T-helper 2 cell (primary cell): ENCODE measurements around the gene AZGP1.
"Not testable (repeated sequence)": the region's sequence is repeated elsewhere in the genome, so short reads cannot be mapped to it uniquely, and the experiment has no call there.

Experiments used
- DNase-seq, 5 experiments: peaks; one replicate each; pipeline versions ENCODE4 v3.0.0 to v3.0.0-alpha.2; 2012 to 2022
- total RNA-seq, 2 donors: gene quantifications; one replicate each; lab custom pipeline; 2026; lab: John Stamatoyannopoulos, UW

The AZGP1 gene
- total RNA-seq: 0 to 0.07 reads per million in 2 donors

DNA sequence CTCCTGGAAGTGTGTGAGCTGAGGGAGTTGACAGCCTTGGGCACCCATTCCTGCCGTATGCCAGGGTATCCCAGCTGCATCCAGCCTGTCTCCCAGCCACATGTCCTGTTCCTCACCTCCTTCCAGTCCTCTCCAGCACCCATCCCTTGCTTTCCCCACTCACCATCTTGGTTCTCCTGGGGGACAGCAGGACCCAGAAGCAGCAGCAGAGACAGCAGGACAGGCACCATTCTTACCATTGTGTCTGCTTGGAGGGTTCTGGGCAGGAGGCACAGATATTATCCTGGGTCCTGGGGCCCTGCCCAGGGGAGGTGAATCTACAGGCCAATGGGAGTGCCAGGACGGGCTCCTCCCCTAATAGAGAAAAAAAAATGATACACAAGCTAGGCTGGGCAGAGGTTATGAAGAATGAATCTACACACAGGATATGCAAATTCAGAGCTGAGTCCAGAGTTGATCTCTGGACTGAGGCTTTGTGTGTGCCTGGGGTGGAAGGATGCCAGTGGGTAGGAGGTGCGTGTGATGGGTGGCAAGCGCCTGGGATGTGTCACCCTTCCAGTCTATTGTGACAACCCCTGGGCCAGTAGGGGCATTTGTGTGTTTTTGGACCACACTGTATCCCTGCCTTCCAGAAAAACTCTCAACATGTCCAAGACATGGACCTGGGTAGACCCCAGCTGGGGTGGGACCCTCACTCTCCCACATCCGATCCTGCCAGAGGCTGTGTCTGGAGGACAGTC lies at the start of gene AZGP1:
AZGP1 (minus strand) TSS at position 250 of the 740 bp plus-strand sequence; CDS start at position 239, 11 bp downstream.
- DNase-seq: no peak

DNA sequence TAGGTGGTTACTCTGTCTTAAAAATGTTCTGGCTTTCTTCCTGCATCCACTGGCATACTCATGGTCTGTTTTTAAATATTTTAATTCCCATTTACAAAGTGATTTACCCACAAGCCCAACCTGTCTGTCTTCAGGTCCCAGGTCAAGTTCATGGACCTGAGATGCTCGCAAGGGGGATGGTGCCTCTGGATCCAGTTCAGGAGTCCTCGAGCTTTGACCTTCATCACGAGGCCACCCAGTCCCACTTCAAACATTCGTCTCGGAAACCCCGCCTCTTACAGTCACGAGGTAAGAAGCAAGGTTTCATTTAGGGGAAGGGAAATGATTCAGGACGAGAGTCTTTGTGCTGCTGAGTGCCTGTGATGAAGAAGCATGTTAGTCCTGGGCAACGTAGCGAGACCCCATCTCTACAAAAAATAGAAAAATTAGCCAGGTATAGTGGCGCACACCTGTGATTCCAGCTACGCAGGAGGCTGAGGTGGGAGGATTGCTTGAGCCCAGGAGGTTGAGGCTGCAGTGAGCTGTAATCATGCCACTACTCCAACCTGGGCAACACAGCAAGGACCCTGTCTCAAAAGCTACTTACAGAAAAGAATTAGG lies 48.3 kb upstream of the AZGP1 start:
- DNase-seq: no peak

- no peak for DNase-seq
These were observed 47.7 kb upstream of the AZGP1 start for GRCh38 chr7:100023526-100023925.

- no peak for DNase-seq
These were observed 46.8 kb upstream of the AZGP1 start for GRCh38 chr7:100022621-100023020.

DNA sequence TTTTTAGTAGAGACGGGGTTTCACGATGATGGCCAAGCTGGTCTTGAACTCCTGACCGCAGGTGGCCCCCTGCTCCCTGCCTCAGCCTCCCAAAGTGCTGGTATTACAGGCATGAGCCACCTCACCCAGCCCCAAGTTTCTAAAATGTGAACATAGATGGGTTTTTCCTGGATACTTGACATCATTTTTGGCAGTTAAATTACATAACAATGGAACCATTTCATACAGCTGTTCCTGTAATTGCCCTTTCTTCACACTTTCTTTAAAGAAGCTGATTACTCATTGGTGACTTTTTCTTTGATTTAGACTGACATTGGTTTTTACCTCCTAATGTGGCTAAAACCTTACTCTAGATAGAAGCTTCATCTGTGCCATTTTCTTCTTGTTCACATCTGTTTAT lies 45.5 kb upstream of the AZGP1 start:
- DNase-seq: no peak

GRCh38 chr7:100019908-100020307 lies 44.1 kb upstream of the AZGP1 start:
- DNase-seq: no peak

- DNase-seq: no peak
These were observed 42.0 kb upstream of the AZGP1 start for GRCh38 chr7:100017875-100018274.

DNA sequence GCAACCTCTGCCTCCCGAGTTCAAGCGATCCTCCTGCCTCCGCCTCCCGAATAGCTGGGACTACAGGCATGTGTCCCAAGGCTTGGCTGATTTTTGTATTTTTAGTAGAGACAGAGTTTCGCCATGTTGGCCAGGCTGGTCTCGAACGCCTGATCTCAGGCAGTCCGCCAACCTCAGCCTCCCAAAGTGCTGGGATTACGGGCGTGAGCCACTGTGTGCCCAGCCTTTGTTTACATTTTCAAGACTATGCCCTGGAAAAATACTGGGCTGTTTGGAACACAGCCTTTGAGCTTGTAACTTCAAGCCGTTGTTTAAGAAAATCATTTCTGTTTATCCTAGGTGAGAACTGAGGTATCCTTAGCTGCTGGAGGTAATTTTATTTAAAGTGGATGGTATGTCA lies 41.5 kb upstream of the AZGP1 start:
- no peak for DNase-seq

GRCh38 chr7:100016215-100016901 lies 40.5 kb upstream of the AZGP1 start:
- no peak for DNase-seq

GRCh38 chr7:100015232-100016214 lies 39.7 kb upstream of the AZGP1 start, which contains the start of gene ZKSCAN1:
Gene ZKSCAN1 (plus strand): TSS chr7:100015596. CDS start chr7:100023507, 7,911 bp downstream.
- DNase-seq: peak; percentile 68 to 95 (median 77)

GRCh38 chr7:100013328-100013676 lies 37.5 kb upstream of the AZGP1 start:
- DNase-seq: no peak

- DNase-seq: not testable (repeated sequence)
These were observed 36.8 kb upstream of the AZGP1 start for GRCh38 chr7:100012385-100013327.

GRCh38 chr7:100011516-100011915 lies 35.7 kb upstream of the AZGP1 start:
- DNase-seq: no peak

GRCh38 chr7:100010901-100011300 lies 35.1 kb upstream of the AZGP1 start:
- no peak for DNase-seq

DNA sequence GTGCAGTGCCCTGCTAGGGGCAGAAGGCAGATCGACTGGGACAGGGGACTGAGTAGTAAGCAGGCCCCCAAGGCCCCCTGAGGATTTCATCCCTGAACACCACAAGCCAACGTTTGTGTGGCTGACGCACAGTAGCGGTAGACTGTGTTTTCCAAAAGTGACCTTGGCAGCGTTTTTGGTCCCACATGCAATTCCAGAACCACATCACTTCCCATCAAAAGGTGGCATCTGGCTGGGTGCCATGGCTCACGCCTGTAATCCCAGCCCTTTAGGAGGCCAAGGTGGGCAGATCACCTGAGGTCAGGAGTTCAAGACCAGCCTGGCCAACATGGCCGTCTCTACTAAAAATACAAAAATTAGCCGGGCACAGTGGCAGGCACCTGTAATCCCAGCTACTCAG lies 34.1 kb upstream of the AZGP1 start:
- DNase-seq: not testable (repeated sequence)

DNA sequence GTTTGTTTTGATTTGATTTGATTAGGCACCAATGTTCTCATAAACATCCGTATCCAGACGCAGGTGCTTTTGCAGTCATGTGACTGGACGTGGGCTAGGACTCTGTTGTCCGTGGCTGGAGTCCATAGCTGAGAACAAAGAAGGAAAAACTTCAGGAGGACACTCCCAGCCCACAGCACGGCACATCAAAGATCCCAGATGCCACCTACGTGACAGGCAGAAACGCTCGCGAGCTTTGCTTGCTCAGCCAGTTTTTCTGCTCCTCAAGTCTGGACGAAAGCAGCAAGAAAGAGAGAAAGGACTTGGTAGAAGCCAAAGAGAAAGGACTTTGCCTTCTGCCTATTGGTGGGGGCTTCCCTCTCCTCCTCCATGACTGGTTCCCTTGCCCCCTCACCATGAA lies 32.7 kb upstream of the AZGP1 start:
- DNase-seq: no peak

DNA sequence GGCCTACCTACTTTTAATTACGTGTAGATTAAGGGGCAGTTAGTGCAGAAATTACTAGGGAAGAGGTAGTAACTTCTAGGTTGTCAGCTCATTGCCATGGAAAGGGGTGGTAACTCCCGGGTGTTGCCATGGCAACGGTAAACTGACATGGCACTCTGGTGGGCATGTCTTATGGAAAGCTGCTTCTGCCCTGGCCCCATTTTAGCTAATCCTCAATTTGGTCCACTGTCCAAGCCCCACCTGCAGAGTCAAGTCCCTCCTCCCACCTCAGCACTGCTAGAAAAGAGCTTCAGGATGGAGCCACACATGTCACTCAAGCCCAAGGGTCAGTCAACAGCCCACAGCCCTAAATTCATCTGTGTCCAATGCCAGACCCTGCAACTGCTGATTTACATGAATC lies 32.1 kb upstream of the AZGP1 start:
- DNase-seq: no peak

DNA sequence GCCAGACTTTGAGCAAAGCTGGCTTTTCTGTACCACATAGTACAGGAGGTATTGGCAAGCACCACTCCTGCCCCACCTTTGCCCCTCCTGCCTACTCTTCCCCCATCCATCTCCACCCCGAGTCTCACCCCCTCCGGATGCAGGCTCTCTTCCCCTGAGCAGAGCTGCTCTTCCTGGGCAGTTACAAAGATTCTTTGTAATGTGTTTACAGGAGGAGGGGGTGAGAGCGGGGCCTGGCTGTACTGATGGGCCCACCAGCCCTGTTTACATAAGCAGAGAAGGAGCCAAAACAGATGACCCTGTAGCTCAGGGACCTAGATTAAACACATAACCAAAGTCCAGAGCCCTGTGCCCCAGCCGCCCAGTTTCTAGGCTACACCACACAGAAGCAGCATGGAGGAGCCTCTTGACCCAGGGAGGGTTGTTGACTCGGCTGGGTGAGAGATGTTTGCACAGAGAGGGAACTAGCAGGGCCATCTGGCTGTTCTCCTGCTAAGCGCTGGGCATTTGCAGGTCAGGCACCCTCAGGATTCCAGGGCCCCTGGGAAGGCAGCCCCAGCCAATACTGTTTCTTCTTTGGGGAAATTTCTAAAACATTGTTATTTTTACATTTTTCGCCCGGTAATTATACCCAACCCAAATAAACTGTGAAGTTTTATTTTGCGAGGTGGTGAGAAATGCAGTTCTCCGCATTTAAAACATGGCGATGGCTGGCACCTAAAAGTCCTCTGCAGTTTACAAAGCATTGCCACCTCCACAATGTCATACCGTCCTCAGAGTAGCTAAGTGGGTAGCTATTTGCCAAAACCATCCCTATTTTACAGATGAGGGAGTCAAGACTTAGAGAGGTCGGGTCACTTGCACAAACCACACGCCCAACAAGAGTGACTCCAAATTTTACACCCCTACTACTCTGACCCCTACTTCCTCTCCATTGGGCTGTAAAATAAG lies 28.2 kb upstream of the AZGP1 start:
- no peak for DNase-seq

- no peak for DNase-seq
These were observed 24.4 kb upstream of the AZGP1 start for GRCh38 chr7:100000239-100000638.

DNA sequence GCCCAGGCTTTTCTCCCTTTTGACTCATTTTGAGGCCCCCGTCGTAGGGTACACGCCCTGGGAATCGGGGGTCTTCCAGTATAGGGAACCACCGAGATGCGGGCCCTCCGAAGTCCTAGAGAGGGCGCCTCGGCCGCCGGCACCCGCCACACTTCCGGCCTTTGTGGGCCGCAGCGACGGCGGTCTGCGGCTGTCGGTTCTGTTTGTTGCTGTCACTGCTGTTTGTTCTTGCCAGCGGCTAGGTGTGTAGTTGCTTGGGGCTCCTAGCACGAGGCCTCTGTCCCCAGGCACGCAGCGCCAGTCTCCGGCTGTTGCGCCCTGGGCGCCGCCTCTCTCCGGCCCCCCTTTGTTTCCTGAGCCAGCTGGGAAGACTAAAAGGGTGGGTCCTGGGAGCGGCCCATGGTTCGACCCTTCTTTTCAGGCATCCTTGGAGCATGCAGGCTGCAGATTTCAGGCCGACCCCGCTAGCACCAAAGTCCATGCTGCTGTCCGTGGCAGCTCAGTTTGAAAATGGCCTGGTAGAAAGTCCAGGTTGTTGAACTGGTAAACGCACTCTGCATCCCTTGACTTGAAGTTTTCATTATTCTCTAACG lies 21.8 kb upstream of the AZGP1 start:
- DNase-seq: peak; percentile 19 to 92 (median 46)
